ENCODE data around the gene STAT6. TPM values are rescaled to one million over a fixed set of nuclear protein-coding genes. Genes with fewer than 3 reads are reported as not detected.

STAT6 gene
- total and polyA plus RNA-seq, 2 donors (not counting 1 experiment from before 2014, with no cell fraction given): 544 to 736 TPM

DNA sequence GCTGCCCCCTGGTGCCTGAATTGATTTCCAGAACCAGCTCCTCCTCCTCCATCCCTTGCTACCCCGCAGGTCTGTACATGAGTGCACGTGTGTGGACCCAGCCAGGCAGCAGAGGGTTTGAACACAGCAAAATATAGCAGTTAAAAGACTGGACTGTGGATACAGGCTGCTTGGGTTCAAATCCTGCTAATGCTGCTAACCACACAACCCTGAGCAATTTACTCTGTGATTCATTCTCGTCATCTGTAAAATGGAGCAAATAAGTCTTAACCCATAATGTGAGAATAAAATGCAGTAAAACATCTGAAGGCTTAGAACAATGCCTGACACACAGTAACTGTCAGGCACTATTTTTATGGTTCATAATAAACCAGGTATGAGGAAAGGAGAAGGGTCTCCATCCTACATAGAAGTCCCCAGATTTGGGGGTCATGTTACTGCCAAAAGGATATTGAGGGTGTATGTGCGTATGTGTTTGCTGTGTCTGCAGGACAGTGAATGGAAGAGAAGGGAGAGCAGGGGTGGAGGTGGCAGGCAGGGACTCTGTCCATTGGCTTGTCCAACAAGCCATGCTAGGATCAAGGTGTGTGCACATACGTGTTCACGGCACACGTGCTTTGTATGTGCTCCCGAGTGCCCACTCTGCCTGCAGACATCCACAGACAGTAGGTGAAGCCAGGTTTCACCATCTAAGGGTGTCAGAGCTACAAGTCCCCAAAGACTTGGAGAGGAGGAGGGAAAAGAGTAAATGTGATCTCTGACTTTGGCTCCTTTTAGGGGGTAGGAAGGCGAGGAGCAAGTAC lies 1.5 kb upstream of the STAT6 start:
- intact Hi-C loops (cut with micrococcal nuclease): loop anchor here (1.0 to 5.0 kb wide), 6 partner anchors 19 to 355 kb away; partner anchors contain the start of genes GLI1 and INHBE
- peak; percentile 15 for DNase-seq
- H3K4me3 ChIP-seq (ENCODE audit: control extremely low read depth in 1 of 5, extremely low read depth in 1 of 5, insufficient read depth in 1 of 5, low read depth in 2 of 5, low read length in 4 of 5): peak overlapping the region; percentile 87 to 100 (median 100)
- peak overlapping the region; percentile 60 for H2AFZ ChIP-seq (ENCODE audit: insufficient read depth, low read depth, low read length, poor library complexity, severe bottlenecking)
- ATAC-seq (ENCODE audit: low read depth): no peak
- CTCF ChIA-PET: interaction anchor here (0.6 to 14.2 kb wide), 44 partner anchors 10 to 611 kb away, joined by 3 to 420 read pairs (median 7); partner anchors contain the start of genes HSD17B6, LRP1, NAB2 and NACA
- peak overlapping the region; percentile 98 for H3K27ac Mint-ChIP-seq
- 68% methylated on average over 7 of the region's 9 CpGs for WGBS (ENCODE audit: insufficient coverage)
- peak overlapping the region; percentile 96 for H3K4me2 ChIP-seq (replicated peaks; ENCODE audit: low read depth, low read length, poor library complexity, severe bottlenecking)
- peak overlapping the region; percentile 96 to 100 for H3K27ac ChIP-seq (ENCODE audit: low read length in 2 of 2)
- peaks cover 52% of the 10 kb centered on the region for H3K79me2 ChIP-seq (ENCODE audit: control insufficient read depth, insufficient read depth, low read length)
- peaks cover 26% of the 10 kb centered on the region for H4K20me1 ChIP-seq (ENCODE audit: control insufficient read depth, insufficient read depth, low read length, poor library complexity, severe bottlenecking)
- H3K27me3 ChIP-seq (replicated peaks in 1 of 4; ENCODE audit: control extremely low read depth in 1 of 4, control insufficient read depth in 3 of 4, insufficient read depth in 4 of 4, low read length in 3 of 4): no peaks in the 10 kb centered on the region
- H3K9me3 ChIP-seq (ENCODE audit: control extremely low read depth in 1 of 3, control insufficient read depth in 2 of 3, insufficient read depth in 1 of 3, low read length in 2 of 3): no peaks in the 10 kb centered on the region
- peaks cover 32% of the 10 kb centered on the region for H3K4me1 Mint-ChIP-seq
- no peaks in the 10 kb centered on the region for H3K27me3 Mint-ChIP-seq
- peaks cover 0 to 19% of the 10 kb centered on the region in 2 experiments for H3K36me3 ChIP-seq (replicated peaks in 1 of 2; ENCODE audit: control extremely low read depth in 1 of 2, control insufficient read depth in 1 of 2, extremely low read depth in 1 of 2, insufficient read depth in 2 of 2, low read length in 1 of 2)
- H3K4me1 ChIP-seq (ENCODE audit: control insufficient read depth in 2 of 2, insufficient read depth in 2 of 2, low read length in 2 of 2): peaks cover 20 to 38% of the 10 kb centered on the region in 2 donors
- POLR2A ChIA-PET: interaction anchor here (0.6 to 5.0 kb wide), 21 partner anchors 9 to 1375 kb away, joined by 3 to 139 read pairs (median 6); partner anchors contain the start of genes LRP1, NAB2, NACA and NEMP1
- TF ChIP-seq EZH2 (IDR thresholded peaks at IDR 0.05; ENCODE audit: borderline replicate concordance, insufficient read depth, low read depth, low read length, poor library complexity, severe bottlenecking): no peak
- TF ChIP-seq, protein P1, sequence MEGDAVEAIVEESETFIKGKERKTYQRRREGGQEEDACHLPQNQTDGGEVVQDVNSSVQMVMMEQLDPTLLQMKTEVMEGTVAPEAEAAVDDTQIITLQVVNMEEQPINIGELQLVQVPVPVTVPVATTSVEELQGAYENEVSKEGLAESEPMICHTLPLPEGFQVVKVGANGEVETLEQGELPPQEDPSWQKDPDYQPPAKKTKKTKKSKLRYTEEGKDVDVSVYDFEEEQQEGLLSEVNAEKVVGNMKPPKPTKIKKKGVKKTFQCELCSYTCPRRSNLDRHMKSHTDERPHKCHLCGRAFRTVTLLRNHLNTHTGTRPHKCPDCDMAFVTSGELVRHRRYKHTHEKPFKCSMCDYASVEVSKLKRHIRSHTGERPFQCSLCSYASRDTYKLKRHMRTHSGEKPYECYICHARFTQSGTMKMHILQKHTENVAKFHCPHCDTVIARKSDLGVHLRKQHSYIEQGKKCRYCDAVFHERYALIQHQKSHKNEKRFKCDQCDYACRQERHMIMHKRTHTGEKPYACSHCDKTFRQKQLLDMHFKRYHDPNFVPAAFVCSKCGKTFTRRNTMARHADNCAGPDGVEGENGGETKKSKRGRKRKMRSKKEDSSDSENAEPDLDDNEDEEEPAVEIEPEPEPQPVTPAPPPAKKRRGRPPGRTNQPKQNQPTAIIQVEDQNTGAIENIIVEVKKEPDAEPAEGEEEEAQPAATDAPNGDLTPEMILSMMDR (IDR thresholded peaks at IDR 0.05): peak; percentile 81
- no peaks in the 10 kb centered on the region for H3K9me3 Mint-ChIP-seq (ENCODE audit: insufficient read depth)
- peak overlapping the region; percentile 99 for H3K4me3 Mint-ChIP-seq
- peak overlapping the region; percentile 93 for H3K9ac ChIP-seq (ENCODE audit: low read length)

Data from B cell (primary cell).